ENCODE results near the gene C15orf39.

Gene C15orf39

DNA sequence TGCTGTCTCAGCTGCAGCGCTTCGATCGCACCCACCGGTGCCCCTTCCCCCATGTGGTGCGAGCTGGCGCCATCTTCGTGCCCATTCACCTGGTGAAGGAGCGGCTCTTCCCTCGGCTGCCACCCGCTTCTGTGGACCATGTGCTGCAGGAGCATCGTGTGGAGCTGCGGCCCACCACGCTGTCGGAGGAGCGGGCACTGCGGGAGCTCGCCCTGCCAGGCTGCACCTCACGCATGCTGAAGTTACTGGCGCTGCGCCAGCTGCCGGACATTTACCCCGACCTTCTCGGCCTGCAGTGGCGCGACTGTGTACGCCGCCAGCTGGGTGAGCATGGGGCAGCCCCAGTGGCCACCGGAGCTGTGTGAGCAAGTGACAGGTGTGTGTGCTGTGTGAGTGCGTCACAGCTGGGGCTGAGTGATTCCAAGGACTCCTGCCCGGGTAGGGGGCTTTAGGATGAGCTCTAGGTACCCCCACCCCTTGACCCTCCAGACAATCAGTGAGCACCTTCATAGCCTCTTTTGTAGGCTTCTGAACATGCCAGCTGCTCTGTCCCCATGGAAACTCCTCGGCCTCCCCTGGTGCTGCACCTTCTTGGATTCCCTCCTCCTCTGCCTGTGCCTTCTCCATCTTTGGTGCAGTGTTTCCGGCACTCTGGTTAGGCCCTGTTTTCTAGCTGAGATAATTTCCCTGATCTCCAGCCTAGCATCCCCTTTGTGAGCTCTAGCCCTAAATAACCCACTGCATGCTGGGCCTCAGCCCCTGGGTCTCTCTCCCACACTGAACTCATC is 7.0 kb downstream of the C15orf39 start:
- DNase-seq (ENCODE audit: low read depth): no peak
- no peak overlapping the region for H3K4me3 ChIP-seq (ENCODE audit: low read length)
- no peak for TF ChIP-seq CTCF (conservative IDR thresholded peaks at IDR 0.05; ENCODE audit: low read length)

- H3K4me3 ChIP-seq (ENCODE audit: low read length): no peak overlapping the region
- DNase-seq (ENCODE audit: low read depth): no peak
- no peak for TF ChIP-seq CTCF (conservative IDR thresholded peaks at IDR 0.05; ENCODE audit: low read length)
These were observed 7.6 kb downstream of the C15orf39 start for GRCh38 chr15:75209289-75209676.

DNA sequence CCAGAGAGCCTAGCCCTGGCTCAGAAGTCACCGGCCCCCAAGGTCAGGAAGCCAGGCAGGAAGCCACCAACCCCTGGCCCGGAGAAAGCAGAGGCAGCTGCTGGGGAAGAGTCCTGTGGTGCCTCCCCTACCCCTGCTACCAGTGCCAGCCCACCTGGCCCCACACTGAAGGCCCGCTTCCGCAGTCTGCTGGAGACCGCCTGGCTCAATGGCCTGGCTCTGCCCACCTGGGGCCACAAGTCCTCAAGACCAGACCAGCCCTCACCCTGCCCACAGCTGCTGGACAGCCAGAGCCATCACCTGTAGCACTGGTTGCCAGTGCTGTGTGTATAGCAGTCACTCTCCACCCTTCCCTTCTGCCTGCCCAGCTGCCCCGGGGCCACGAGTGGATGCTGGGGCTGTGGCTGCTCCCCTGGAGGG is 9.1 kb downstream of the C15orf39 start:
- H3K4me3 ChIP-seq (ENCODE audit: low read length): no peak overlapping the region
- no peak for TF ChIP-seq CTCF (conservative IDR thresholded peaks at IDR 0.05; ENCODE audit: low read length)
- no peak for DNase-seq (ENCODE audit: low read depth)

- no peak overlapping the region for H3K4me3 ChIP-seq (ENCODE audit: low read length)
- no peak for DNase-seq (ENCODE audit: low read depth)
- no peak for TF ChIP-seq CTCF (conservative IDR thresholded peaks at IDR 0.05; ENCODE audit: low read length)
These were observed 9.9 kb downstream of the C15orf39 start for GRCh38 chr15:75211436-75212199.

GRCh38 chr15:75212200-75212858 is 10.6 kb downstream of the C15orf39 start:
- no peak overlapping the region for H3K4me3 ChIP-seq (ENCODE audit: low read length)
- no peak for TF ChIP-seq CTCF (conservative IDR thresholded peaks at IDR 0.05; ENCODE audit: low read length)
- DNase-seq (ENCODE audit: low read depth): no peak

GRCh38 chr15:75213212-75213767 is 11.6 kb downstream of the C15orf39 start:
- H3K4me3 ChIP-seq (ENCODE audit: low read length): no peak overlapping the region
- no peak for DNase-seq (ENCODE audit: low read depth)
- no peak for TF ChIP-seq CTCF (conservative IDR thresholded peaks at IDR 0.05; ENCODE audit: low read length)
